ENCODE data around the gene HECW1. TPM values are rescaled to one million over a fixed set of nuclear protein-coding genes. Genes with fewer than 3 reads are reported as not detected.

The HECW1 gene
- total RNA-seq, 1 experiment from 2014 or later, result 1.8 TPM

DNA sequence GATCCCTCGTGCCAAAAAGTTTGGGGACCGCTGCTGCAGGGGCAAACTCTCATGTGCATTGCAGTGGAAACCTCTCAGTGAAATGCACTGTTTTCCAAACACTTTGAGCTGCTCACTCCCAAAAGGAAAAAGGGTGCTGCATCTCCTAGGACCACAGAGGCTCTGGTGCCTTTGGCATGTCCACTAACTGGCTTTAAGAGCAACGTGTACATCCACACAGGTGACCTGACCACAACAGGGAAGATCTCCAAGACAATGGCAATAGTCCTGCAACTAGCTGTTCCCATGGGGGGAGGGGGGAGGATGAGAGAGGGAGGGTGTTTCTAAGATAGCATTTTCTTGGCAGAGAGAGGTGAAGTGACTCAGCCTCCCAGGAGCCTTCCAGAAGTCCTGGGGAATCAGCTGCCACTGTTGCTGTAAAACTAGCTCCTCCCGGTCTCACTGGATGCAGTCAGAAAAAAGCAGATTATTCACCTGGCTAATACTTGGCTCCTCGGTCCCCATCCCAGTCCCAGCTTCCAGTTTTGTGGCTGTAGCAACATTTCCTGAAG is 181.7 kb downstream of the HECW1 start:
- peaks cover 6% of the 10 kb centered on the region for H3K4me1 Mint-ChIP-seq (ENCODE audit: low read depth, unreplicated experiment)
- no peak overlapping the region for H3K4me3 ChIP-seq (ENCODE audit: low read depth, low read length)
- H3K27ac Mint-ChIP-seq (ENCODE audit: unreplicated experiment), result no peak overlapping the region

GRCh38 chr7:43295429-43295828 is 183.0 kb downstream of the HECW1 start:
- Histone ChIP-seq H3K27me3 (replicated peaks; ENCODE audit: control insufficient read depth, insufficient read depth, low read length) (no peaks in the 10 kb centered on the region), H3K4me1 (no peaks in the 10 kb centered on the region), H3K36me3 (ENCODE audit: control insufficient read depth, insufficient read depth, low read length) (no peaks in the 10 kb centered on the region), H3K4me3 (ENCODE audit: low read depth, low read length) (no peak overlapping the region), H3K9me3 (peaks cover 15% of the 10 kb centered on the region)
- POLR2A ChIA-PET, result no interaction called here
- TF ChIP-seq CTCF (IDR thresholded peaks at IDR 0.05; ENCODE audit: insufficient read depth in 1 of 2, low read depth in 1 of 2, low read length in 1 of 2, severe bottlenecking in 1 of 2, unreplicated experiment in 1 of 2), result no peak
- intact Hi-C loops (cut with micrococcal nuclease; ENCODE audit: unreplicated experiment), result no loop called here
- H3K4me1 Mint-ChIP-seq (ENCODE audit: low read depth, unreplicated experiment), result peaks cover 6% of the 10 kb centered on the region
- H3K4me3 Mint-ChIP-seq (ENCODE audit: unreplicated experiment), result no peak overlapping the region
- peaks cover 6% of the 10 kb centered on the region for H3K27me3 Mint-ChIP-seq (ENCODE audit: insufficient read depth, unreplicated experiment)
- H3K9me3 Mint-ChIP-seq (ENCODE audit: unreplicated experiment), result no peaks in the 10 kb centered on the region
- CTCF ChIA-PET, result no interaction called here
- H3K27ac Mint-ChIP-seq (ENCODE audit: unreplicated experiment), result no peak overlapping the region
- H3K36me3 Mint-ChIP-seq (ENCODE audit: insufficient read depth, unreplicated experiment), result no peaks in the 10 kb centered on the region
- BruUV-seq (replicated peaks), result no TSS peak
- no peak for DNase-seq

More for the DNA sequence above, 181.7 kb downstream of the HECW1 start:
- CTCF ChIA-PET, result no interaction called here
- Histone ChIP-seq H3K9me3 (peaks cover 16% of the 10 kb centered on the region), H3K4me1 (no peaks in the 10 kb centered on the region), H3K27me3 (replicated peaks; ENCODE audit: control insufficient read depth, insufficient read depth, low read length) (no peaks in the 10 kb centered on the region), H3K36me3 (ENCODE audit: control insufficient read depth, insufficient read depth, low read length) (no peaks in the 10 kb centered on the region)
- no peaks in the 10 kb centered on the region for H3K36me3 Mint-ChIP-seq (ENCODE audit: insufficient read depth, unreplicated experiment)
- no peak overlapping the region for H3K4me3 Mint-ChIP-seq (ENCODE audit: unreplicated experiment)
- DNase-seq, result no peak
- BruUV-seq (replicated peaks), result no TSS peak
- intact Hi-C loops (cut with micrococcal nuclease; ENCODE audit: unreplicated experiment), result no loop called here
- TF ChIP-seq CTCF (IDR thresholded peaks at IDR 0.05; ENCODE audit: insufficient read depth in 1 of 2, low read depth in 1 of 2, low read length in 1 of 2, severe bottlenecking in 1 of 2, unreplicated experiment in 1 of 2), result no peak
- POLR2A ChIA-PET, result no interaction called here
- no peaks in the 10 kb centered on the region for H3K27me3 Mint-ChIP-seq (ENCODE audit: insufficient read depth, unreplicated experiment)
- no peaks in the 10 kb centered on the region for H3K9me3 Mint-ChIP-seq (ENCODE audit: unreplicated experiment)

- POLR2A ChIA-PET, result no interaction called here
- Mint-ChIP-seq H3K4me3 (ENCODE audit: unreplicated experiment) (no peak overlapping the region), H3K27ac (ENCODE audit: unreplicated experiment) (no peak overlapping the region), H3K4me1 (ENCODE audit: low read depth, unreplicated experiment) (peaks cover 6% of the 10 kb centered on the region), H3K27me3 (ENCODE audit: insufficient read depth, unreplicated experiment) (peaks cover 8% of the 10 kb centered on the region), H3K9me3 (ENCODE audit: unreplicated experiment) (no peaks in the 10 kb centered on the region), H3K36me3 (ENCODE audit: insufficient read depth, unreplicated experiment) (no peaks in the 10 kb centered on the region)
- H3K9me3 ChIP-seq, result peaks cover 7% of the 10 kb centered on the region
- no TSS peak for BruUV-seq (replicated peaks)
- CTCF ChIA-PET, result no interaction called here
- peak in 1 of 2 experiments; percentile 21 for DNase-seq
- intact Hi-C loops (cut with micrococcal nuclease; ENCODE audit: unreplicated experiment), result no loop called here
- no peaks in the 10 kb centered on the region for H3K36me3 ChIP-seq (ENCODE audit: control insufficient read depth, insufficient read depth, low read length)
- H3K27me3 ChIP-seq (replicated peaks; ENCODE audit: control insufficient read depth, insufficient read depth, low read length), result no peaks in the 10 kb centered on the region
- H3K4me3 ChIP-seq (ENCODE audit: low read depth, low read length), result no peak overlapping the region
- no peaks in the 10 kb centered on the region for H3K4me1 ChIP-seq
- peak; percentile 37 to 43 for TF ChIP-seq CTCF (IDR thresholded peaks at IDR 0.05; ENCODE audit: insufficient read depth in 1 of 2, low read depth in 1 of 2, low read length in 1 of 2, severe bottlenecking in 1 of 2, unreplicated experiment in 1 of 2)
Observed at GRCh38 chr7:43296306-43296705, 183.9 kb downstream of the HECW1 start.
